Measurements from ENCODE around the gene CTTNBP2NL.
"Not testable (repeated sequence)": the region's sequence is repeated elsewhere in the genome, so short reads cannot be mapped to it uniquely, and the experiment has no call there.

The CTTNBP2NL gene

DNA sequence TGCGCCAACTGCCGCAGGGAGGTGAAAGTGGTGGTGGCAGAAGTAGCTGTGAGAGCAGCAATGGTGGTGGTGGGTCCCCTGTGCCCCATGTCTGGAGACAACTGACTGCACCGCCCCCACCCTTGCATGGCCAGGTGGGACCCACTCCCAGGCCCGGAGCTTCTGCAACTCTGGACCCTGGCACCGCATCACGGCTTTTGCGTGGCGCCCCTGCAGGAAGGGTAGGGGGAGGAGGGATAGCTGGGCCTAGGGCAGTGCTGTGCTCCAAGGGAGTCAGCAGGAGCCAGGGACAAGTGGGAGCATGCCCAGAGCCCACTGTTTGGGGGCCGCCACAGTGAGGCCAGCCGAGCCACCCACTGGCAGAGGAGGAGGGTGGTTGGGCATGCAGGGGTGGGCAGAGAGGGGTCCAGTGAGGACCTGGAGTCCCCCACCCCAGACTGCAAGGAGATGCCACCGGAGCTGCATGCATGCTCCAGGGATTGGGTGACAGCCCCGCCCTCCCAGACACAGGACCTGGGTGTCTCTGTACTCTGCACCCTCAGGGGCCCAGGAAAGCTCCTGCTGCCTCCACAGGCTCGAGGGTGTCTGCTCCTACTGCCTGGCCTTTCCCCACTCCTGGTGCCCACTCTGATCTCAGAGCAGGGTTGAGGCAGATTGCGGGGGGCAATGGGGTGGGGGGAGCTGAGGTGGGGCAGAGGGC is 9.8 kb upstream of the CTTNBP2NL start:
- no peak for DNase-seq

DNA sequence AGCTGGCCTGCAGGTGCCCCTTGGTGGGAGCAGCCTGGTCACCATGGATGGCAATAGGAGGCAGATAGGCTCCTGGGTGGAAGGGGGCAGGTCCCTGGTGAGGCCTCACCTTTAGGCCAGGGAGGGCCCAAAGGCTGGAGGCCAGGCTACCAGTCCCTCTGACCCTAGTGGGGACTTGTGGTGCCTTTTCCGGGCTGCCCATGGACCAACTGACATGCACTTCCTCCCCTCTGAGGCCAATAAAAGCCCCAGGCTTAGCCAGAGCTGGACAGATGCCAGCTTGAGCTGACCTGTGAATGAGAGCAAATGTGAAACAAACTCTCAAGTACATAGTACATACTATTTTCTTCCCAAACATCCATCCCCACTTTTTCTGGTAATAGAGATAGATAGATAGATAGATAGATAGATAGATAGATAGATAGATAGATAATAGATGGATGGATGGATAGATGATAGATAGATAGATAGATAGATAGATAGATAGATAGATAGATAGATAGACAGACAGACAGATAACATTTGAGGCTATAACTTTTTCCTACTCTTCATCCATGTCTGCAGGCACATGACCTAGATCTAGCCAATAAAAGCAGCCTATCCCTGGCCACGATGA is 9.2 kb upstream of the CTTNBP2NL start:
- no peak for DNase-seq

DNA sequence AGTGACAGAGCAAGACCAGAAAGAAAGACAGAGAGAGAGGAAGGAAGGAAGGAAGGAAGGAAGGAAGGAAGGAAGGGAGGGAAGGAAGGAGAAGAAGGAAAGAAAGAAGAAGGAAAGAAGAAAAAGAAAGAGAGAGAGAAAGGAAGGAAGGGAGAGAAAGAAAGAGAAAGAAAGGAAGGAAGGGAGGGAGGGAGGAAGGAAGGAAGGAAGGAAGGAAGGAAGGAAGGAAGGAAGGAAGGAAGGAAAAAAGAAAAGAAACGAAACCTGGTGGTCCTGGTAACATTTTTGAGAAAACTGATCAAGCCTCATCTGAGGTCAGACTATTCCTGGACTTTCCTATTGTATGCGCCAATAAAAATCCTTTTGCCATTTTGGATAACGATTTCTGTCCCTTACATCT is 8.2 kb upstream of the CTTNBP2NL start:
- no peak for DNase-seq

DNA sequence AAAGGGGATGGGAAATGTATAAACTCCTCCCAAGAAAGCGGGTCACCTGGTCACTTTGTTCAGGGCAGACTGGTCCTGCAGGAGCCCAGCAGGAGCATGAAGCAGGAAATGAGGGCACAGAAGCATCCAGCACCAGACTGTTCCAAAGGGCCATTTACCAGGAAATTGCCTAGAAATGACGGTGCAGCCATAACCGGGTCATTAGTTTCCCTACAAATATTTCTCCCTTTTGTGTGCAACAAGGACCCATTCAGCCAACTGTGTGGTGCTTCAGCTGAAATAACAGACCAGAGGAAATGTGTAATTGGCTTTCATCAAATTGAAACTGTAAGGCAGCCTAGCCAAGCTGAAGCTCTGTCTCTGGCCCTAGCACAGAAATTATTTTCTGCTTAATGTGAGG is 7.6 kb upstream of the CTTNBP2NL start:
- peak in 4 of 51 donors; percentile 8 to 41 (median 21) for DNase-seq

DNA sequence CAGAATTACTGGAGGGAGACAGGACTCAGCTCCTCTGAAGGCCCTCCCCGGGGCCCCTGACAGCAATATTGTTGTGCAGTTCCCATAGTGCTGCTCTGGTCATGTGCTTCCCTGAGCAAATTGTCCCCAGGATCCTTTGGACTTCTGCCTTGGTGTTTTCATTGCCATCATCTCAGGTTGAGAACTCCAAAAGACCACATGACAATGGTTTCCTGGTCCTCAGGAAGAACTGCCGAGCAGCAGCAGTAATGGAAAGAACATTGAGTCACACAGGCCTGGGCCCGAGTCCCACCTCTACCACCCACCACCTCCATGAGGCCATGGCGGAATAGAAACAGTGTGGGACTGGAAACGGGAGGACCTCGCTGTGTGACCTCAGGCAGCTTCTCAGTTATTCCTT is 6.3 kb upstream of the CTTNBP2NL start:
- DNase-seq = peak in 5 of 51 donors; percentile 11 to 31 (median 14)

DNA sequence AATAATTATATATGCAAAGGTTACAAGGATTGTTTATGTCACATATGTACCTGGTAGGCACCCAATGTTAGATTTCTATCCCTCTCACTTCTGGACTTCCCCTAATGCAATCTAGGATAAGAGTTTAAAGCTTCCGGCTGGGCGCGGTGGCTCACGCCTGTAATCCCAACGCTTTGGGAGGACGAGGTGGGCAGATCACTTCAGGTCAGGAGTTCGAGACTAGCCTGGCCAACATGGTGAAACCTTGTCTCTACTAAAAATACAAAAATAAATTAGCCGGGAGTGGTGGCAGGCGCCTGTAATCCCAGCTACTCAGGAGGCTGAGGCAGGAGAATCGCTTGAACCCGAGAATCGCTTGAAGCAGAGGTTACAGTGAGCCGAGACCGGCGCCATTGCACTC is 5.7 kb upstream of the CTTNBP2NL start:
- not testable (repeated sequence) for DNase-seq

DNA sequence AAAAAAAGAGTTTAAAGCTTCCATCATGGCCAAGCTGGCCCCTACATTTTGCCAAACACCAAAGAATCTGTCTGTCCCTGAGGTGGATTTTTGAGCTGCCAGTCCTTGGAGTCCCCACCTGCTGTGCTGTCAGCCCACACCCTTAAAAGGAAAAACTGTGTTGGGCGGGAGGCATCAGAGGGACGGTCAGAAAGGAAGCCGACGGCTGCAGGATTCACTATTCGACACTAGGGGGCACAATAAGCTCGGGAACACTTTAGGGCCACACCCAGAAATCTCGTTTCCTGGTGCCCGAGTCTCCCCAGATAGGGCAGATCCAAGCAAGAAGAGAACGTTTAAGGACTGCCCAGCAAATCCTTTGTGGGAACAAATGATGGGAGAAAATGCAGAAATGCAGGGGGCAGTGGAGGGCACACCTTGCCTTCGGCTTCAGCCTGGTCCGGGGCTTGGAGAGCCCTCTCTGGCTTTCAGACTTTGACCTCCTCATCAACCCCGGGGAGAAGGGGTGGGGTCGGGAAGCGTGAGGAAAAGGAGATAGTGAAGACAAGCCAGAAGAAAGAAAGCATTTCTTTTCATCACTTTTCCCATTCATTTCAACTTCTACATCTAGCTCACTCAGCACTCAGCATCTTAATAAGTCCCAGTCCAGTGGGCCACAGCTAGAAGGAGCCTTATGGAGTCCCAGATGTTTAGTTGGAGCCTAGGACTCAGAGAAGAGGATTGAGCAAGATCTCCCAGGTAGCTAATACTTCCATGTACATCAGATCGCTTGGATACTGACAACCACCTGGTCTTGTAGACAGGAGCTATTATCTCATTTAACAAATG is 5.0 kb upstream of the CTTNBP2NL start:
- peak; percentile 10 to 91 (median 73) for DNase-seq

DNA sequence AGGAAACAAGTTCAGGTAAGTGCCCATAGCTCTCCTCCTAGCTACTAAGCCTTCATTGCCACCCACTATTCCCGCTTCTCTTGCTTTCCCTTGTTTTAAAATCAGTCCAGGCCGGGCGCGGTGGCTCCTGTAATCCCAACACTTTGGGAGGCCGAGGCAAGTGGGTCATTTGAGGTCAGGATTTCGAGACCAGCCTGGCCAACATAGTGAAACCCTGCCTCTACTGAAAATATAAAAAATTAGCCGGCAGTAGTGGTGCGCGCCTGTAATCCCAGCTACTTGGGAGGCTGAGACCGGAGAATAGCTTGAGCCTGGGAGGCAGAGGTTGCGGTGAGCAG is 4.4 kb upstream of the CTTNBP2NL start:
- DNase-seq = no peak

DNA sequence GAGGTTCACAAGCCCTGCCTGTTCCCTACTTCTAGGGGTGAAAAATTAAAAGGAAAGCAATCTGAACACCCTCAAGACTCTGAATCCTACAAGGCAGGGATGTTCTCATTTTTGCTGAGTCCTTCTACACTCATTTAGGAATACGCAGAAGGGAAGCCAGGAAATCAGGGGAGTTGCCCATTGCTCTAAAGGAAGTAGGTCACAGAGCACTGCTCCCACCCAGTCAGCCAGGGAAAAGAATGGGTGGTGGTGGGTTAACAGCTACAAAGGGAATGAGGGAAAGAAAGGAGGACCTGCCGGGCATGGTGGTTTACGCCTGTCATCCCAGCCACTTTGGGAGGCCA is 2.4 kb upstream of the CTTNBP2NL start:
- DNase-seq = no peak

DNA sequence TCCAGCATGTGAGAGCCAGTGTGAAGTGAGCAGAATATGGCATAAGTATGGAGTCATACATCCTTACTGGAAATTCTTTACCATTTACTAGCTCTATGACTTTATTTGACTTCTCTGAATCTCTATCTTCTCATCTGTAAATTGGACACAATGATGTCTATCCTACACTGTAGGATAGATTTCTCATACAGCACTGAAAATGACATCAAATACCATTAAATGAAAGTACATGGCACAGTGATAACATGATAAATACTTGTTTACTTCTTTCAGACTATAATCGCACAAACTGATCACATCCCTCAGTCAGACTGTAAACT is 1.3 kb upstream of the CTTNBP2NL start:
- no peak for DNase-seq

DNA sequence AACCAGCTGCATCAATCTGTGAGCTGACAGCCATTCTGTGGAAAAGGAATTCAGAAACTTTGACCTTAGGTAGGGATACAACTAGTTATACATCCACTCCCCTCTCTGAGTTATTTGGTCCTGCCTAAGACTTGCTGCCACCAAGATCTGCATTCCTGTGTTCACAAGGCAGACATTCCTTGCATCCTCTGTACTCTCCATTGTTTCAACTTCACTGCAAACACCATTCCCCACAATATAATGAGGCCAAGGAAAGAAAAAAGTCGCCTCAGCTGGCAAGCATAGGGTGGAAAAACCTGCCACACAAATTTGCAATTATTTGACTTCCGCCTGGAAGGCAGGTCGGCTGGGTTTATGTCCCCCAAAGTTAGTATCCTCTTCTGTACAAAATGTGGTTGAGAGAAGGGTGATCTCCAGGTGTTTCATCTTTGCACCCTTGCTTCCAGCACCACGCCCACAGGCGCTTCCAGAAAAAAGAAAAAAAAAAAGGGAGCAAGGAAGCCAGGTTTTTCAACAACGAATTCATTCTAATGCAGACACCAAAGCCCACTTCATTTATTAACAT is 676 bp upstream of the CTTNBP2NL start:
- peak in 1 of 51 donors; percentile 28 for DNase-seq

DNA sequence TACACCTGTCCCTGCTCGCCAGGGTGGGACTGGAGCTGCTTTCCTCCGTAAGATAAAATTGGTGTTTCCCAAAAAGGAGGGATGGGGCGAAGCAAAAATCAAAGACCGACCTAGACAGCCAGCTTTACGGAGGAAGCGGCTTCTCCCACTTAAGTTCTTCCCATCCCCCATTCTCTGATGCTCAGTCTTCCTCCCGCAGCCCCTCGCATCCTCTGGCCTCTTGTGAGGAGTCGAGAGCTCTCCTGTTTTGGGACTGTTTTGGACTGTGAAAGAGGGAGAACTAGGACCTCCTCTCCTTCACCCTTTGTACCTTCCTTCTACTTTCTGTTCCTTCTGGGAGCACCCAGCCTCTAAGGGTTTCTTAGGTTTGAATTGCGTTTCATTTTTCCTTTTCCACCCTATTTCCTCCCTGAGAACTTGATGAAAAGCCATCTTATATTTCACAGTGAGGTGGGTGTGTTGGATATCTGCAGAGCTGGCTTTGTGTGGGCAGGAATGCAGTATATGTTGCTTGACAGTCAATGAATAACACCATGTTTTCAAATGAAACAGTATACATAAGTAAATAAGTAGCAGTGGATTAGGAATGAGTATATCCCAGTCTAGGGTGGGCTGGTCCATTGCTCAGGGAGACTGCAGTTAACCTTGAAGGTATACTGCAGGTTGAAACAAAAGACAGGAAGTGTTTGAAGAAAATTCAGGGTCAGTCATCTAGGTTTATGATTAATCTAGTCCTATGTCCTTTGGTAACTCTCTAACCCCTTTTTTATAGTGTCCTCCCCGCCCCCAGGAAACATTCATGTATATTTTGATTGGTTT is 848 bp downstream of the CTTNBP2NL start:
- DNase-seq = peak in 4 of 51 donors; percentile 23 to 28 (median 26)

DNA sequence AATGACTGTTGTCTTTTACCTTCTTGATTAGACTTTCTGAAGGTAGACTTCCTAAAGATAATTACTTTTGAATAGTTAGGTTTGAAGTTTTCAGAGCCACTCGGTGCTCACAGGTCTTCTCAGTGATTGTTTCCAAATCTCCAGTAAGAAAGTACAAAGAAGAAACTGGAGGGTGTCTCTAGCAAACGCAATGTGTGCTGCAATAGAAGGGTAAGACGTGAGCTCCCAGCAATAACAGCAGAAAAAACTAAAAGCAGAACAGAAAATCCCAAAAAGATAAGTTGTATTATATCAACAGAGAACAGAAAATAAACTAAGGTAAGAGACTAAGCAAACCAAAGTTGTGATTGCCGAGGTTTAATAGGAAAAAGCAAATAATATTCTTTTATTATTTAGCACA is 1.8 kb downstream of the CTTNBP2NL start:
- DNase-seq = no peak

DNA sequence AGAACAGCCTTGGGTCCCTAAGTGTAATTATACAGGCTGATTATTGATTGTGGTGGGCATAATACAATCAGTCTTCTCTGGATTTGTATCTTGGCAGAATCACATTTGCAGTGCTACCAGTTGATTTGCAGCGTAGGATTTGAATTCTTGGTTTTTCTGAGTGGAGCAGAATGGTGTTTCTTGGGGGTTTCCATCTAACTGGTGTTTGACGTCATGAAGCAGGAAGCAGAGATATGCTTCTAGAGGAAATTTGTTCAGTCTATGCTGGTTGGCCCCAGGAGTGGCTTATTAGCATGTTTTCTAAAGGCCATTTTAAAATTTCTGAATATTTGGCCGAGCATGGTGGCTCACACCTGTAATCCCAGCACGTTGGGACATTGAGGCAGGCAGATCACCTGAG is 3.4 kb downstream of the CTTNBP2NL start:
- DNase-seq = no peak

DNA sequence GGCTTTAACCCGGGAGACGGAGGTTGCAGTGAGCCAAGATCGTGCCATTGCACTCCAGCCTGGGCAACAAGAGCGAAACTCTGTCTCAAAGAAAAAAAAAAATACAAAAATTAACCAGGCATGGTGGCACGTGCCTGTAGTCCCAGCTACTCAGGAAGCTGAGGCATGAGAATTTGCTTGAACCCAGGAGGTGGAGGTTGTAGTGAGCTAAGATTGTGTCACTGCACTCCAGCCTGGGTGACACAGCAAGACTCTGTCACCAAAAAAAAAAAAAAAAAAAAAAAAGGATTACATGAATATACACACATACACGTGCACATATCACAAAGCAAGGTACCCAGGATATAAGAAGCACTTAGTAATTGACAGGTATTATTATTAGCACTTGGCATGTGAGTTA is 4.7 kb downstream of the CTTNBP2NL start:
- DNase-seq = not testable (repeated sequence)

DNA sequence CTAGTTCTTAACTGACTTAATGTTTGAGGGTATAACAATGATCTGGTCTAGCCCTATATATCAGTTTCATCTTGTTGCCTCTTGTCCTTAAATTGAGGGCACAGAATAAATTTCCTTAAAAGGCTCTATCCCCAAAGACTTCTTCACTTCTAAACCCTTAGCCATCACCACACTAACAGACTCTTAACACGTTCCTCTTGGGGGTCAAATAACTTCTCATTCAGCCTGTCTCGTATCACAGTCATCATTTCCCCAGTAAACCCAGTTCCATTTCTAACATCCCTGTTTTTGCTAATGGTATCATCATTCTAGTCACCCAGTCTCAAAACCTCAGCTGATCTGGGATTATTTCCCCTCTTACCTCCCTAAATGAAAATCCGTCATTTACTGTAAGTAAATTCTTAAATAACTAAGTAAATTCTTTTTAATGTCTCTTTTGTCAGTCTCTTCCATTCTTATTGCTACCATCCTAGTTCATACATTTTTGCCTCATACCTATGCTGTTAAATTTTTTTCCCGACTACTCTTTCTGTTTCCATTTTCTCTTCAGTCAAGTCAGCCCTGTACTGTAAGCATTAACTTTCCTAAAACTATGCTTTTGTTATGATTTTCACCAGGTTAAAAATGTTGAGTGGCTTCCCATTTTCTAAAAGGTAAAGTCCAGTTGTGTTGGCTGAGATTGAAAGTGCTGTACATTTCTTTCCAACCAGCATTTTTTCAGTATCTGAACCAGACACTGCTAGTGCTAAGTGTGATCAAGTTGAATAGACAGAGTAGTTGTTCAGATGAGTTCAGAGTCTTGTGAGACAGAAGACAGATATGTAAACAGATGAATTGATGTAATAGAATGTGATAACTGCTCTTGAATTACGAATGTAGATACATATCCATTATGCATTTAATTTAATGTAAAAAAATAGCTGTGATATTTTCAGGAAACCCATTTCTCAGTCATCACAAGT is 6.9 kb downstream of the CTTNBP2NL start:
- DNase-seq = no peak

DNA sequence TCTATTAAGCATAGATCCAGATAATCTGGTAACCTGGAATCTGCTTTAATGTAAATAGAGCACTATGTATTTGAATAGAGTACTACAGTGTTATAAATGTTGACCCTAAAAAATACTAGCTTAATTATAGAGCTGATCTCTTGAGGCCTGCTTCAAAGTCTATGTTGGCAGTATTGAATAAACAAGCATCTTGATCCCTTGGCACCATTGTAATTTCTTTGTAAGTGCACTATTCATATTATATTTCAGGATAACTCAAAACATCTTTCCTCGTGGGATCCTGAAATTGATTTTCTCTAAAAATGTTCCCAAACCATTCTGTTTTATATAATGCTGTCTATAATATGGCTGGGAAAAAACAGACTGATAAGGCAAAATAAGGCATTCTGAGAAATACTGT is 10.8 kb downstream of the CTTNBP2NL start:
- DNase-seq = no peak

DNA sequence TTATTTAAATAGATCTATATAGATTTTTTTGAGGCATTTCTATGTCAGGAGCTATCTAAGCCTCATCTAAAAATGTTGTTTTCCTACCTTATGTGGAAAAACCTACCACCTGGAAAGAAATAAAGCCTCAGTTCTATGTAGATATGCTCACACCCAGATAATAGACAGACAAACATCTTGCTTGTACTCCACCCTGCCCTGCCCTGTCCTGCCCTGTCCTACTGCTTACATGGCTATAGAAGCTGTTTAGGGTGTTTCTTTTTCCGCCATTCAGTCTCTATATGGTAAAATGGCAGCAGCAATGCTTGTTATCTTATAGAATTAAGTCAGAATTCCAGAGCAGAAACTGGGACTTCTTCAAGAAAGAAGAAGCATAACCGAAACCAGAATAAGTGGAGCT is 13.4 kb downstream of the CTTNBP2NL start:
- no peak for DNase-seq

DNA sequence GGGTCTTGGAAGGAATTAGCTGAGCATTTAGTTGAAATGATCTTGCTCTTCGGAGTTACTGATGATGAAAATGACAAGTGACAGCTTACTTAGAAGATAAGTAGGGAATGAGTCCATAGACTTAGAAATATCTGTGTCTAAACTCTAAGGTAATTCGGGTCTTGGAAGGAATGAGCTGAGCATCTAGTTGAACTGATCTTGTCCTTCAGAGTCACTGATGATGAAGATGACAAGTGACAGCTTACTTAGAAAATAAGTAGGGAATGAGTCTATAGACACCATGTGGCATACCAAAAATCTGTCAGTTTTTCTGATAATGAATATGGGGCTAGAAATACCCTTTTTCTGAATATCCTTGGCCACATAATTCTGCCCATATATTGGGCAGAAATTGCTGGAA is 14.7 kb downstream of the CTTNBP2NL start:
- DNase-seq = no peak

DNA sequence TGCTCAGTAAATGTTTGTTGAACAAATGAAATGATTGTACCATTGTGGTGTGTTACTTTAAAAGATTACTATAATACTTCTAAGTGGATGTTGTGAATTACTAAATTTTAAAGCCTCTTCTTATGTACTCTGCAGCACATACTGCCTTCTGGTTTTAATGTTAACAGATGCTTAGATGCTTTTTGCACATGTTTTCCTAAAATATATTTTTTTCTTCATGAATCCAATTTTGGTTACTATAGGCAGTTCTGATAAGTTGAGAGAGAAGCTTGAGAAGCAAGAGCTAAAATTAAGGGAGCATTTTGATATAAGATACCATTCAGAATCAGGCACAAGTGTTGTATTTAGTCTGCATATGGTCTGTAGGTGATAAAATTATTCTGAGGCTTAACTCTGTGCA is 21.3 kb downstream of the CTTNBP2NL start:
- DNase-seq = no peak
